Activated CD4-positive, CD25-positive, alpha-beta regulatory T cell treated with anti-CD3 and anti-CD28 coated beads, Interleukin-2, amount 50 U/mL, for 16 hours (primary cell): Measurements from ENCODE around the gene TEX2.

Source experiments
- DNase-seq: peaks from one replicate; pipeline ENCODE4 v3.0.0-alpha.2; 2020; ENCODE audit warnings: low read depth, low spot score

Gene TEX2, protein sequence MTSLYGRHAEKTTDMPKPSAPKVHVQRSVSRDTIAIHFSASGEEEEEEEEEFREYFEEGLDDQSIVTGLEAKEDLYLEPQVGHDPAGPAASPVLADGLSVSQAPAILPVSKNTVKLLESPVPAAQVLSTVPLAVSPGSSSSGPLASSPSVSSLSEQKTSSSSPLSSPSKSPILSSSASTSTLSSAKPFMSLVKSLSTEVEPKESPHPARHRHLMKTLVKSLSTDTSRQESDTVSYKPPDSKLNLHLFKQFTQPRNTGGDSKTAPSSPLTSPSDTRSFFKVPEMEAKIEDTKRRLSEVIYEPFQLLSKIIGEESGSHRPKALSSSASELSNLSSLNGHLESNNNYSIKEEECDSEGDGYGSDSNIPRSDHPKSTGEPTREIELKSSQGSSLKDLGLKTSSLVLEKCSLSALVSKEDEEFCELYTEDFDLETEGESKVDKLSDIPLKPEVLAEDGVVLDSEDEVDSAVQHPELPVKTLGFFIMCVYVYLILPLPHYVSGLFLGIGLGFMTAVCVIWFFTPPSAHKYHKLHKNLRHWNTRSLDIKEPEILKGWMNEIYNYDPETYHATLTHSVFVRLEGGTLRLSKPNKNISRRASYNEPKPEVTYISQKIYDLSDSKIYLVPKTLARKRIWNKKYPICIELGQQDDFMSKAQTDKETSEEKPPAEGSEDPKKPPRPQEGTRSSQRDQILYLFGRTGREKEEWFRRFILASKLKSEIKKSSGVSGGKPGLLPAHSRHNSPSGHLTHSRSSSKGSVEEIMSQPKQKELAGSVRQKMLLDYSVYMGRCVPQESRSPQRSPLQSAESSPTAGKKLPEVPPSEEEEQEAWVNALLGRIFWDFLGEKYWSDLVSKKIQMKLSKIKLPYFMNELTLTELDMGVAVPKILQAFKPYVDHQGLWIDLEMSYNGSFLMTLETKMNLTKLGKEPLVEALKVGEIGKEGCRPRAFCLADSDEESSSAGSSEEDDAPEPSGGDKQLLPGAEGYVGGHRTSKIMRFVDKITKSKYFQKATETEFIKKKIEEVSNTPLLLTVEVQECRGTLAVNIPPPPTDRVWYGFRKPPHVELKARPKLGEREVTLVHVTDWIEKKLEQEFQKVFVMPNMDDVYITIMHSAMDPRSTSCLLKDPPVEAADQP

DNA sequence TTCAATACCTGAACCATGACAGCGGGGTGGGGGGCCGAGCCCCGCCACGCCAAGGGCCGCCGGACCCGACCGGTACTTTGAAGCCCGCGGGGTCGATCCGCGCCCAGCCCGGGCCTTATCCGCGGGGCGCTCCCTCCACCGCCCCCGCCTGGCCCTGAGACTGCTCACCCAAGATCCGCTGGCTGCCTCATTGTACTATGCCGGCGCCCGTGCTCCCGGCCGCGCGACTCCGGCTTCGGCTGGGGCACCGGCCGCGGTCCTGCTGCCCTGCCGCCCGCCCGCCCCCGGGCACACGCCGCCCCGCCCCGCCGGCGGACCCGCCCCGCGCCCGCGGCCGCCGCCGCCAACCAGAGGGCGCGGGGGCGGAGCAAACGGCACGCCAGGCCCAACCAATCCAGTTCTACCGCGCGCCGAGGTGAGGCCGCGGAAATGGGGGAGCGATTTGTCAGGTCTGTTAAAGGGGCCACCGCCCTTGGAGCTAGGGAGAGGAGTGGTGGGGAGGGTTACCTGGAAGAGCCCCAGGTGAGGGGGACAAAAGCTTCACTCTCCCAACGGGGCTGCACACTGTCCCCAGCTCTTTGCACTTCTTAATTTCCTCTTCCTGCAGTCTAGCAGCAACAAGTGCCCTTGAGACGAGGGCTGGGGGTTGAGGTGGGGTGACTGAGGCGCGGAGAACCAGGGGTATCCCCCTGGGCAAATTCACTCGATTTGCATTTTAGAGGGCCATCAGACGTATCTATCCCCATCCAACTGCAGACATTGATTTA, at the start of gene TEX2:
TSS of gene TEX2 (minus strand) at position 261 of the 767 bp plus-strand sequence. CDS start 49,043 bp downstream, outside the sequence.
- peak; percentile 80 for DNase-seq

GRCh38 chr17:64309710-64310109, 46.6 kb upstream of the TEX2 start:
- DNase-seq = no peak

- no peak for DNase-seq
Observed at GRCh38 chr17:64309021-64309420, 46.0 kb upstream of the TEX2 start.

- DNase-seq = peak; percentile 41
Observed at GRCh38 chr17:64306850-64307463, 43.9 kb upstream of the TEX2 start.

DNA sequence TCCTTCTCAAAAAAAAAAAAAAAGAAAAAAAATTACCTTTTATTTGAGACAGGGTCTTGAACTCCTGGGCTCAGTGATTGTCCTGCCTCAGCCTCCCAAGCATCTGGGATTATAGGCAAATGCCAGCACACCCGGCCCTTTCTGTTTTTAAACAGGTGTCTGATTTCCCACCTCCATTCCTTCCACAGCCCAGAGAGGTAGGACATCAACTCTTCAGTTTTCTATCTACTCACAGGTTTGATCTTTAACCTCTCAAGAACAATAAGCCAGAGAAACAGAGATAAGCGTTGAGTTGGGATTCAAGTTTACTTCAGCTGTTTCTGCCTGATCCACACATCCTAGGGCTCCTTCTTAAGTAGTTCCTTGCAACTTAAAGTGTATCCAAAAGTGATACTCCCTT, 41.5 kb upstream of the TEX2 start:
- DNase-seq = no peak

- DNase-seq = no peak
Observed at GRCh38 chr17:64300699-64300965, 37.6 kb upstream of the TEX2 start.

GRCh38 chr17:64297467-64298088, 34.5 kb upstream of the TEX2 start:
- no peak for DNase-seq

- no peak for DNase-seq
Observed at GRCh38 chr17:64296246-64296645, 33.2 kb upstream of the TEX2 start.

- no peak for DNase-seq
Observed at GRCh38 chr17:64295146-64295545, 32.1 kb upstream of the TEX2 start.

GRCh38 chr17:64291268-64291851, 28.3 kb upstream of the TEX2 start:
- DNase-seq = no peak

- no peak for DNase-seq
Observed at GRCh38 chr17:64289741-64290141, 26.7 kb upstream of the TEX2 start.

DNA sequence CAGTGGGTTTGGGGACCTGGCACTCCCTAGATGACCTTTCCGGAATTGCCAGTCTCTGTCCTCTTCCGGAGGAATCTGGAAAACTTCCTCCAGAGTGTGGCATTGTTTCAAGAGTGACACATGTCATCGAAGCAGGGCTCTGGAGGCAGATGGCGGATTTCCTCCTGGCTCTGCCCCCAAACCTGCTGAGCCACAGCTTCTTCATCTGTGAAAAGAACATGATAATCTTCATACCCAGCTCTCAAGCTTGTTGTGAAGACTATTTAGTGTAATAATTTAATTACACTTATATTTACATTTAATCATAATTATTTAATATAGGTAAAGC, 19.7 kb upstream of the TEX2 start:
- no peak for DNase-seq

- no peak for DNase-seq
Observed at GRCh38 chr17:64281962-64282752, 19.1 kb upstream of the TEX2 start.

DNA sequence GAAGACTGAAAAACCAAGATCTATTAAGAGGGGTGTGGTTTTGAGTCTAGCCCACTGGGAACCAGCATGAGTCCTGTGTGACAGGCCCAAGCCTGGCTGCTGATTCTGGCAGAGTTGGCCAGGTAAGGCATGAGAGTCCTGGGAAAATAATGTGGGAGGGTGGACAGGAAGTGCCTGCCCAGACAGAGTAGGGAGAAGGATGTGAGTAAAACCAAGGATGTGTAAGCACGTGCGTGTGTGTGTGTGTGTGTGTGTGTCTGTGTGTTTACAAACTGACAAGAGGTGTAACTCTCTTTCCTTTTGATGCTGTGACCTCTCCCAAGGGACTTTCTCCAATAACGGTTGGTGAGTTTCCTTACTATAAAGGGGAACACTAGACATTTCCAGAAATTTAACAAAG, 15.6 kb upstream of the TEX2 start:
- no peak for DNase-seq

- DNase-seq = no peak
Observed at GRCh38 chr17:64277831-64278562, 14.9 kb upstream of the TEX2 start.

DNA sequence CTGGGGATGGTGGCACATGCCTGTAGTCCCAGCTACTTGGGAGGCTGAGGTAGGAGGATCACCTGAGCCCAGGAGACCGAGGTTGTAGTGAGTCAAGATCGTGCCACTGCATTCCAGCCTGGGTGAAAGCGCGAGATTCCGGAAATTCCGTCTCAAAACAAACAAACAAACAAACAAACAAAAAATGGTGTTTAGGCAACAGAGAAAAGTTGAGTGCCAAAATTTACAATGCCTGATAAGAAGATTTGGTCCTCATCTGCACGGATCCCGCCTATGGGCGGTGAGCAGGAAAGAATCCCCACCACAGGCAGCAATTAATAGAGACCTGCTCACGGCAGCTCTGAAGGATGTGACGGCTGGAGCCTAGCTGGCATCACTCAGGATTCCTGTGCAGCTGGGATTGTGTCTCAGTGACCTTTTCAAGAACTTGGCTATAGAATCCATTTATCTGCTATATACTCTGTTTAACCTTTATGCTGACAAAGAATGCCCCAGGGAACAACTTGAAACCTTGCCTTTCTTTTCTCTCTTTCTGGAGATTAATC, 14.0 kb upstream of the TEX2 start:
- DNase-seq = no peak

DNA sequence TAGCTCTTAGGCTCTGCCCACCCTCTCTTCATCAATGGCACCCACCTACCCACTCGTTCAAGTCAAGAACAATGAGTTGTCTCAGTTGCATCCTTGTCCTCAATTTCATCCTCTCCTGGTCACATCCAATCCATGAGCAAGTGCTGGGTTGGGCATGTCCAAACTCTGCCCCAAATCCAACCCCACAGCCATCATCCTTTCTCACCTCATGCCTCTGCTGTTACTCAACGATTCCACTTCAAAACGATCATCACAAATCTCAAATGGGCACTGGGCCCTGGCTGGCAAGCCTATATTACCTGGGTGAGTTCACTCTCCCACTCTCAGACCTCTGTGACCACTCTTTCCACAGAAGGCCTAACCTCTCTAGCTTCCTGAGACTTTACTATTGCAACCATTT, 12.0 kb upstream of the TEX2 start:
- DNase-seq = no peak

GRCh38 chr17:64273006-64273405, 9.9 kb upstream of the TEX2 start:
- no peak for DNase-seq

DNA sequence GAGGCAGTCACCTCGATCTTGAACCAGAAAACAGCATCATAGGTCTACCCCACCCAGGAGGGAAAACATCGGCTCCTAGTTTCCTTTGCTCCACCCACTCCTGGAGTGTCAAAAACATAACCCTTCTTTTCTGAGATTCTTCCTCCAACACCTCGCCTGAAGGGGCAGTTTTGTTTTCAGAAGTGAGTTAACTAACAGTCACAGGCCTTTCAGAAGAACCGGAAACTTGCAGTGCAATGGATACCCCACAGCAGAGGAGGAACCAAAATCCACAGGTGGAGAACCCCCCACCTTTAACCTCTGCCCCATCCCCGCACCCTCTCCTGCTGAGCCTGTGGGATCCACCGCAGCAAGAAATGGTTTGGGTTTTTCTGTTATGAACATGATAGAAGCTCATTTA, 7.8 kb upstream of the TEX2 start:
- DNase-seq = no peak
